ENCODE measurements around the gene TMEM82.

TMEM82 gene

GRCh38 chr1:15731735-15732685 is 10.3 kb upstream of the TMEM82 start:
- no peak for DNase-seq (ENCODE audit: low read depth)
- H3K4me3 ChIP-seq (ENCODE audit: low read depth, low read length) = no peak overlapping the region
- TF ChIP-seq CTCF (conservative IDR thresholded peaks at IDR 0.05; ENCODE audit: low read depth, low read length) = no peak

- DNase-seq (ENCODE audit: low read depth) = no peak
- H3K4me3 ChIP-seq (ENCODE audit: low read depth, low read length) = no peak overlapping the region
- no peak for TF ChIP-seq CTCF (conservative IDR thresholded peaks at IDR 0.05; ENCODE audit: low read depth, low read length)
These were observed 9.6 kb upstream of the TMEM82 start for GRCh38 chr1:15732686-15733081.

GRCh38 chr1:15733218-15733725 is 9.0 kb upstream of the TMEM82 start:
- DNase-seq (ENCODE audit: low read depth) = no peak
- TF ChIP-seq CTCF (conservative IDR thresholded peaks at IDR 0.05; ENCODE audit: low read depth, low read length) = no peak
- no peak overlapping the region for H3K4me3 ChIP-seq (ENCODE audit: low read depth, low read length)

GRCh38 chr1:15733726-15734226 is 8.5 kb upstream of the TMEM82 start:
- TF ChIP-seq CTCF (conservative IDR thresholded peaks at IDR 0.05; ENCODE audit: low read depth, low read length) = no peak
- no peak overlapping the region for H3K4me3 ChIP-seq (ENCODE audit: low read depth, low read length)
- no peak for DNase-seq (ENCODE audit: low read depth)

- no peak for TF ChIP-seq CTCF (conservative IDR thresholded peaks at IDR 0.05; ENCODE audit: low read depth, low read length)
- no peak overlapping the region for H3K4me3 ChIP-seq (ENCODE audit: low read depth, low read length)
- no peak for DNase-seq (ENCODE audit: low read depth)
These were observed 8.0 kb upstream of the TMEM82 start for GRCh38 chr1:15734296-15734695.

GRCh38 chr1:15734901-15735300 is 7.4 kb upstream of the TMEM82 start:
- no peak overlapping the region for H3K4me3 ChIP-seq (ENCODE audit: low read depth, low read length)
- TF ChIP-seq CTCF (conservative IDR thresholded peaks at IDR 0.05; ENCODE audit: low read depth, low read length) = no peak
- no peak for DNase-seq (ENCODE audit: low read depth)

Data from choroid plexus epithelial cell (primary cell).